ENCODE results near the gene PCDHB6. TPM values are rescaled to one million over a fixed set of nuclear protein-coding genes. Genes with fewer than 3 reads are reported as not detected.
"Not testable (repeated sequence)": the region's sequence is repeated elsewhere in the genome, so short reads cannot be mapped to it uniquely, and the experiment has no call there.

PCDHB6 gene
- total RNA-seq, 1 experiment from 2014 or later, result not detected

DNA sequence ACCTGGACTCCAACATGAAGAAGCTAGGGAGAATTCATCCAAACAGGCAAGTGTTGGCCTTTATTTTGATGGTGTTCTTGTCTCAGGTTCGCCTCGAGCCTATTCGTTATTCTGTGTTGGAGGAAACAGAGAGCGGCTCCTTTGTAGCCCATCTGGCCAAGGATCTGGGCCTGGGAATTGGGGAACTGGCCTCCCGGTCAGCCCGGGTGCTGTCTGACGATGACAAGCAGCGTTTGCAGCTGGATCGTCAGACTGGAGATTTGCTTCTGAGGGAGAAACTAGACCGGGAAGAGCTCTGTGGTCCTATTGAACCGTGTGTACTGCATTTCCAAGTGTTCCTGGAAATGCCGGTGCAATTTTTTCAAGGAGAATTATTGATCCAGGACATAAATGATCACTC lies 27.9 kb upstream of the PCDHB6 start:
- no peak overlapping the region for H2AFZ ChIP-seq (ENCODE audit: low read length)
- no peak overlapping the region for H3K4me2 ChIP-seq (ENCODE audit: low read depth, low read length, poor library complexity, severe bottlenecking)
- H3K9ac ChIP-seq (ENCODE audit: low read length), result no peak overlapping the region
- H3K36me3 ChIP-seq (ENCODE audit: insufficient read depth, low read length), result no peaks in the 10 kb centered on the region
- H3K9me3 ChIP-seq (ENCODE audit: low read length), result no peaks in the 10 kb centered on the region; the same call in 1 of the 2 replicates
- no peaks in the 10 kb centered on the region for H3K4me1 ChIP-seq (ENCODE audit: low read length)
- no peak overlapping the region for H3K27ac ChIP-seq (ENCODE audit: low read length)
- no peaks in the 10 kb centered on the region for H3K79me2 ChIP-seq (ENCODE audit: low read length)
- no peak overlapping the region for H3K4me3 ChIP-seq (ENCODE audit: low read length)
- H4K20me1 ChIP-seq (ENCODE audit: insufficient read depth, low read depth, low read length), result no peaks in the 10 kb centered on the region
- DNase-seq, result no peak
- H3K27me3 ChIP-seq (ENCODE audit: low read length), result no peaks in the 10 kb centered on the region
- H3K9me2 ChIP-seq (replicated peaks; ENCODE audit: insufficient read depth, low read length), result no peaks in the 10 kb centered on the region

GRCh38 chr5:141123396-141124135 lies 26.3 kb upstream of the PCDHB6 start:
- H2AFZ ChIP-seq (ENCODE audit: low read length); H3K27ac ChIP-seq (ENCODE audit: low read length); H3K4me1 ChIP-seq (ENCODE audit: low read length); H3K9me2 ChIP-seq (replicated peaks; ENCODE audit: insufficient read depth, low read length); H4K20me1 ChIP-seq (ENCODE audit: insufficient read depth, low read depth, low read length); H3K4me2 ChIP-seq (ENCODE audit: low read depth, low read length, poor library complexity, severe bottlenecking); H3K36me3 ChIP-seq (ENCODE audit: insufficient read depth, low read length); H3K27me3 ChIP-seq (ENCODE audit: low read length); DNase-seq; H3K4me3 ChIP-seq (ENCODE audit: low read length); H3K9me3 ChIP-seq (ENCODE audit: low read length); H3K9ac ChIP-seq (ENCODE audit: low read length); H3K79me2 ChIP-seq (ENCODE audit: low read length): not testable (repeated sequence)

- Histone ChIP-seq H3K9ac (ENCODE audit: low read length) (no peak overlapping the region), H3K9me2 (replicated peaks; ENCODE audit: insufficient read depth, low read length) (no peaks in the 10 kb centered on the region), H3K27me3 (ENCODE audit: low read length) (no peaks in the 10 kb centered on the region), H3K27ac (ENCODE audit: low read length) (no peak overlapping the region), H3K9me3 (ENCODE audit: low read length) (no peaks in the 10 kb centered on the region), H3K36me3 (ENCODE audit: insufficient read depth, low read length) (no peaks in the 10 kb centered on the region), H3K79me2 (ENCODE audit: low read length) (no peaks in the 10 kb centered on the region), H4K20me1 (ENCODE audit: insufficient read depth, low read depth, low read length) (no peaks in the 10 kb centered on the region), H3K4me2 (ENCODE audit: low read depth, low read length, poor library complexity, severe bottlenecking) (no peak overlapping the region), H3K4me3 (ENCODE audit: low read length) (no peak overlapping the region), H3K4me1 (ENCODE audit: low read length) (no peaks in the 10 kb centered on the region), H2AFZ (ENCODE audit: low read length) (no peak overlapping the region)
- no peak for DNase-seq
These were observed 22.6 kb upstream of the PCDHB6 start for GRCh38 chr5:141127305-141127704.

GRCh38 chr5:141135030-141135717 lies 14.7 kb upstream of the PCDHB6 start, which contains the start of gene PCDHB5:
PCDHB5 (plus strand) TSS chr5:141135206; CDS start chr5:141135435, 229 bp downstream.
- Histone ChIP-seq H3K36me3 (ENCODE audit: insufficient read depth, low read length) (no peaks in the 10 kb centered on the region), H3K27me3 (ENCODE audit: low read length) (no peaks in the 10 kb centered on the region), H3K4me3 (ENCODE audit: low read length) (no peak within 1 kb of the TSS), H3K4me1 (ENCODE audit: low read length) (no peaks in the 10 kb centered on the region), H3K79me2 (ENCODE audit: low read length) (no peaks in the 10 kb centered on the region), H3K9ac (ENCODE audit: low read length) (no peak within 1 kb of the TSS), H3K9me3 (ENCODE audit: low read length) (0 out of 2 replicates have a peak, but pooled peaks cover 2% of the 10 kb centered on the region), H3K27ac (ENCODE audit: low read length) (no peak within 1 kb of the TSS), H4K20me1 (ENCODE audit: insufficient read depth, low read depth, low read length) (no peaks in the 10 kb centered on the region), H2AFZ (ENCODE audit: low read length) (no peak within 1 kb of the TSS), H3K4me2 (ENCODE audit: low read depth, low read length, poor library complexity, severe bottlenecking) (no peak within 1 kb of the TSS), H3K9me2 (replicated peaks; ENCODE audit: insufficient read depth, low read length) (no peaks in the 10 kb centered on the region)
- DNase-seq, result peak; percentile 62

GRCh38 chr5:141135718-141136266 lies 14.1 kb upstream of the PCDHB6 start:
- no peaks in the 10 kb centered on the region for H3K79me2 ChIP-seq (ENCODE audit: low read length)
- H3K27me3 ChIP-seq (ENCODE audit: low read length), result no peaks in the 10 kb centered on the region
- H3K4me1 ChIP-seq (ENCODE audit: low read length), result no peaks in the 10 kb centered on the region
- DNase-seq, result no peak
- H3K36me3 ChIP-seq (ENCODE audit: insufficient read depth, low read length), result no peaks in the 10 kb centered on the region
- H3K4me2 ChIP-seq (ENCODE audit: low read depth, low read length, poor library complexity, severe bottlenecking), result no peak overlapping the region
- H4K20me1 ChIP-seq (ENCODE audit: insufficient read depth, low read depth, low read length), result no peaks in the 10 kb centered on the region
- no peak overlapping the region for H3K4me3 ChIP-seq (ENCODE audit: low read length)
- H3K9me2 ChIP-seq (replicated peaks; ENCODE audit: insufficient read depth, low read length), result no peaks in the 10 kb centered on the region
- no peak overlapping the region for H2AFZ ChIP-seq (ENCODE audit: low read length)
- no peak overlapping the region for H3K27ac ChIP-seq (ENCODE audit: low read length)
- H3K9ac ChIP-seq (ENCODE audit: low read length), result no peak overlapping the region
- H3K9me3 ChIP-seq (ENCODE audit: low read length), result 0 out of 2 replicates have a peak, but pooled peaks cover 2% of the 10 kb centered on the region

GRCh38 chr5:141137346-141137745 lies 12.5 kb upstream of the PCDHB6 start:
- H3K27me3 ChIP-seq (ENCODE audit: low read length); H3K36me3 ChIP-seq (ENCODE audit: insufficient read depth, low read length); H4K20me1 ChIP-seq (ENCODE audit: insufficient read depth, low read depth, low read length); H2AFZ ChIP-seq (ENCODE audit: low read length); H3K79me2 ChIP-seq (ENCODE audit: low read length); H3K4me2 ChIP-seq (ENCODE audit: low read depth, low read length, poor library complexity, severe bottlenecking); H3K9me2 ChIP-seq (replicated peaks; ENCODE audit: insufficient read depth, low read length); H3K4me1 ChIP-seq (ENCODE audit: low read length); H3K4me3 ChIP-seq (ENCODE audit: low read length); H3K9me3 ChIP-seq (ENCODE audit: low read length); DNase-seq; H3K27ac ChIP-seq (ENCODE audit: low read length); H3K9ac ChIP-seq (ENCODE audit: low read length): not testable (repeated sequence)

DNA sequence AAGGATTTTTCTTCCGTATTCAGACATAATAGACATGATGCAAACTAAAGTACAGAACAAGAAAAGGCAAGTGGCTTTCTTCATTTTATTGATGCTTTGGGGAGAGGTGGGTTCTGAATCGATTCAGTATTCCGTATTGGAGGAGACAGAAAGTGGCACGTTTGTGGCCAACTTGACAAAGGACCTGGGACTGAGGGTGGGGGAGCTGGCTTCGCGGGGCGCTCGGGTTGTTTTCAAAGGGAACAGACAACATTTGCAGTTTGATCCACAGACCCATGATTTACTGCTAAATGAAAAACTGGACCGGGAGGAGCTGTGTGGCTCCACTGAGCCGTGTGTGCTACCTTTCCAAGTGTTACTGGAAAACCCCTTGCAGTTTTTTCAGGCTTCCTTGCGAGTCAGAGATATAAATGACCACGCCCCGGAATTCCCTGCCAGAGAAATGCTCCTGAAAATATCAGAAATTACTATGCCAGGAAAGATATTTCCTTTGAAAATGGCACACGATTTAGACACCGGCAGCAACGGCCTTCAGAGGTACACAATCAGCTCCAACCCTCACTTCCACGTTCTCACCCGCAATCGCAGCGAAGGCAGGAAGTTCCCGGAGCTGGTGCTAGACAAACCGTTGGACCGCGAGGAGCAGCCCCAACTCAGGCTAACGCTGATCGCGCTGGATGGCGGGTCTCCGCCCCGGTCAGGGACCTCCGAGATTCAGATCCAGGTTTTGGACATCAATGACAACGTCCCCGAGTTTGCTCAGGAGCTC lies 551 bp downstream of the PCDHB6 start:
- H3K4me2 ChIP-seq (ENCODE audit: low read depth, low read length, poor library complexity, severe bottlenecking), result no peak overlapping the region
- no peaks in the 10 kb centered on the region for H3K4me1 ChIP-seq (ENCODE audit: low read length)
- no peaks in the 10 kb centered on the region for H4K20me1 ChIP-seq (ENCODE audit: insufficient read depth, low read depth, low read length)
- H3K27me3 ChIP-seq (ENCODE audit: low read length), result no peaks in the 10 kb centered on the region
- H2AFZ ChIP-seq (ENCODE audit: low read length), result no peak overlapping the region
- no peaks in the 10 kb centered on the region for H3K36me3 ChIP-seq (ENCODE audit: insufficient read depth, low read length)
- H3K9me3 ChIP-seq (ENCODE audit: low read length), result no peaks in the 10 kb centered on the region
- H3K79me2 ChIP-seq (ENCODE audit: low read length), result no peaks in the 10 kb centered on the region
- no peaks in the 10 kb centered on the region for H3K9me2 ChIP-seq (replicated peaks; ENCODE audit: insufficient read depth, low read length)
- no peak overlapping the region for H3K4me3 ChIP-seq (ENCODE audit: low read length)
- no peak for DNase-seq
- no peak overlapping the region for H3K9ac ChIP-seq (ENCODE audit: low read length)
- H3K27ac ChIP-seq (ENCODE audit: low read length), result no peak overlapping the region

DNA sequence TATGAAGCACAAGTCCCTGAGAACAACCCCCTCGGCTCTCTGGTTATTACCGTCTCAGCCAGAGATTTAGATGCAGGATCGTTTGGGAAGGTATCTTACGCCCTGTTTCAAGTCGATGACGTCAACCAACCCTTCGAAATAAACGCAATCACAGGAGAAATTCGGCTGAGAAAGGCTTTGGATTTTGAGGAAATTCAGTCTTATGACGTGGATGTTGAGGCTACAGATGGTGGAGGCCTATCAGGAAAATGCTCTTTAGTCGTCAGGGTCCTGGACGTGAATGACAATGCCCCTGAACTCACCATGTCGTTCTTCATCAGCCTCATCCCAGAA lies 1.1 kb downstream of the PCDHB6 start:
- no peaks in the 10 kb centered on the region for H3K4me1 ChIP-seq (ENCODE audit: low read length)
- no peaks in the 10 kb centered on the region for H3K36me3 ChIP-seq (ENCODE audit: insufficient read depth, low read length)
- H3K9me3 ChIP-seq (ENCODE audit: low read length), result no peaks in the 10 kb centered on the region
- no peaks in the 10 kb centered on the region for H3K9me2 ChIP-seq (replicated peaks; ENCODE audit: insufficient read depth, low read length)
- DNase-seq, result no peak
- no peaks in the 10 kb centered on the region for H4K20me1 ChIP-seq (ENCODE audit: insufficient read depth, low read depth, low read length)
- H2AFZ ChIP-seq (ENCODE audit: low read length), result no peak overlapping the region
- H3K27ac ChIP-seq (ENCODE audit: low read length), result no peak overlapping the region
- H3K79me2 ChIP-seq (ENCODE audit: low read length), result no peaks in the 10 kb centered on the region
- no peak overlapping the region for H3K4me2 ChIP-seq (ENCODE audit: low read depth, low read length, poor library complexity, severe bottlenecking)
- no peak overlapping the region for H3K4me3 ChIP-seq (ENCODE audit: low read length)
- H3K9ac ChIP-seq (ENCODE audit: low read length), result no peak overlapping the region
- H3K27me3 ChIP-seq (ENCODE audit: low read length), result no peaks in the 10 kb centered on the region

Data from Karpas-422 (cell line).